H9 (cell line): Measurements from ENCODE around the gene KRT35. TPM values are rescaled to one million over a fixed set of nuclear protein-coding genes. Genes with fewer than 3 reads are reported as not detected.

Experiments used
- DNase-seq: peaks from one replicate; pipeline ENCODE4 v3.0.0-alpha.2; 2017
- H2AFZ ChIP-seq: one replicate; pipeline ENCODE4 v1.6.1; 2013; ENCODE audit warnings: mild to moderate bottlenecking, low read length, control low read depth, moderate library complexity
- H2AK5ac ChIP-seq: 2 replicates; pipeline ENCODE4 v1.6.1; 2013; ENCODE audit warnings: low read length, control low read depth, mixed read lengths; ENCODE audit not compliant: insufficient read length
- H2BK120ac ChIP-seq: one replicate; pipeline ENCODE4 v1.6.1; 2013; ENCODE audit warnings: low read depth, mild to moderate bottlenecking, low read length, control low read depth, inconsistent platforms; ENCODE audit not compliant: poor library complexity, severe bottlenecking
- H2BK12ac ChIP-seq: 2 replicates; pipeline ENCODE4 v1.6.1; 2013; ENCODE audit warnings: low read length, control low read depth, mixed read lengths, low read depth; ENCODE audit not compliant: insufficient read length
- H2BK15ac ChIP-seq: 2 replicates; pipeline ENCODE4 v1.6.1; 2013; ENCODE audit warnings: low read depth, low read length, control low read depth
- H2BK20ac ChIP-seq: one replicate; pipeline ENCODE4 v1.6.1; 2013; ENCODE audit warnings: low read depth, mild to moderate bottlenecking, low read length, control low read depth, inconsistent platforms; ENCODE audit not compliant: poor library complexity, severe bottlenecking
- H2BK5ac ChIP-seq: 2 replicates; pipeline ENCODE4 v1.6.1; 2013; ENCODE audit warnings: low read length, control low read depth, mixed read lengths; ENCODE audit not compliant: insufficient read length
- H3K14ac ChIP-seq: 2 replicates; pipeline ENCODE4 v1.6.1; 2013; ENCODE audit warnings: low read length, control low read depth; ENCODE audit not compliant: insufficient read depth
- H3K18ac ChIP-seq: 2 replicates; pipeline ENCODE4 v1.6.1; 2013; ENCODE audit warnings: low read depth, mild to moderate bottlenecking, mixed read lengths, low read length, control low read depth; ENCODE audit not compliant: insufficient read length
- H3K23ac ChIP-seq: 2 replicates; pipeline ENCODE4 v1.6.1; 2013; ENCODE audit warnings: low read length, control low read depth, mixed read lengths, low read depth; ENCODE audit not compliant: insufficient read length
- H3K23me2 ChIP-seq: 2 replicates; pipeline ENCODE4 v1.6.1; 2013; ENCODE audit warnings: low read depth, mild to moderate bottlenecking, mixed read lengths, low read length, control low read depth; ENCODE audit not compliant: insufficient read length, poor library complexity, severe bottlenecking
- H3K27ac ChIP-seq: 2 replicates; pipeline ENCODE4 v1.5.1; 2013; ENCODE audit warnings: low read length, control low read depth, mixed read lengths, low read depth; ENCODE audit not compliant: insufficient read length
- H3K27me3 ChIP-seq: 2 replicates; pipeline ENCODE4 v1.6.1; 2013; ENCODE audit warnings: low read length, control low read depth, inconsistent platforms; ENCODE audit not compliant: insufficient read depth
- H3K4ac ChIP-seq: 2 replicates; pipeline ENCODE4 v1.6.1; 2013; ENCODE audit warnings: low read depth, mild to moderate bottlenecking, control low read depth, inconsistent platforms, low read length, moderate library complexity
- H3K4me1 ChIP-seq: 2 replicates; pipeline ENCODE4 v1.6.1; 2013; ENCODE audit warnings: low read length, control low read depth, inconsistent platforms; ENCODE audit not compliant: insufficient read depth
- H3K4me2 ChIP-seq: 2 replicates; pipeline ENCODE4 v1.6.1; 2013; ENCODE audit warnings: low read length, control low read depth, mixed read lengths; ENCODE audit not compliant: insufficient read length, insufficient read depth
- H3K56ac ChIP-seq: 2 replicates; pipeline ENCODE4 v1.6.1; 2013; ENCODE audit warnings: low read depth, mild to moderate bottlenecking, mixed read lengths, low read length, control low read depth; ENCODE audit not compliant: insufficient read length
- H3K79me1 ChIP-seq: 2 replicates; pipeline ENCODE4 v1.6.1; 2013; ENCODE audit warnings: low read depth, mild to moderate bottlenecking, moderate library complexity, low read length, control low read depth, inconsistent platforms; ENCODE audit not compliant: insufficient read depth, poor library complexity, severe bottlenecking
- H3K79me2 ChIP-seq: 2 replicates; pipeline ENCODE4 v1.6.1; 2013; ENCODE audit warnings: low read length, control low read depth, inconsistent platforms; ENCODE audit not compliant: insufficient read depth
- H3K9ac ChIP-seq: 2 replicates; pipeline ENCODE4 v1.6.1; 2013; ENCODE audit warnings: low read length, control low read depth, mixed read lengths; ENCODE audit not compliant: insufficient read length; ENCODE audit errors: extremely low read depth
- H3K9me3 ChIP-seq: one replicate; pipeline ENCODE4 v1.6.1; 2013; ENCODE audit warnings: low read depth, low read length, inconsistent platforms; ENCODE audit not compliant: control insufficient read depth
- H3T11ph ChIP-seq: one replicate; pipeline ENCODE4 v1.6.1; 2013; ENCODE audit warnings: mild to moderate bottlenecking, low read length, control low read depth, inconsistent platforms
- H4K20me1 ChIP-seq: one replicate; pipeline ENCODE4 v1.6.1; 2013; ENCODE audit not compliant: control insufficient read depth, insufficient read length, insufficient read depth
- H4K5ac ChIP-seq: 2 replicates; pipeline ENCODE4 v1.6.1; 2013; ENCODE audit warnings: low read depth, mild to moderate bottlenecking, mixed read lengths, low read length, control low read depth; ENCODE audit not compliant: insufficient read length
- H4K8ac ChIP-seq: replicated peaks from 2 replicates; pipeline ENCODE4 v1.6.1; 2013; ENCODE audit warnings: low read length, control low read depth, mixed read lengths, low read depth; ENCODE audit not compliant: insufficient read length
- H4K91ac ChIP-seq: 2 replicates; pipeline ENCODE4 v1.6.1; 2013; ENCODE audit warnings: low read depth, mild to moderate bottlenecking, moderate library complexity, mixed read lengths, low read length, control low read depth; ENCODE audit not compliant: insufficient read length
- H3K27ac Mint-ChIP-seq, 3 experiments: 2 replicates in 2 of 3; 3 replicates in 1 of 3; pipeline ENCODE4 v1.8.0; 2020 to 2021; ENCODE audit warnings: mixed read lengths in 3 of 3, mild to moderate bottlenecking in 1 of 3, moderate library complexity in 1 of 3
- H3K27me3 Mint-ChIP-seq: 2 replicates; pipeline ENCODE4 v1.8.0; 2021; ENCODE audit warnings: low read depth, mild to moderate bottlenecking, moderate library complexity, mixed read lengths
- H3K36me3 Mint-ChIP-seq, 3 experiments: 2 replicates in 2 of 3; 3 replicates in 1 of 3; pipeline ENCODE4 v1.8.0; 2020 to 2021; ENCODE audit warnings: low read depth in 3 of 3, mixed read lengths in 3 of 3; ENCODE audit not compliant: insufficient read depth in 1 of 3
- H3K4me1 Mint-ChIP-seq, 2 experiments: 2 replicates each; pipeline ENCODE4 v1.8.0; 2020; ENCODE audit warnings: mixed read lengths in 2 of 2
- H3K4me3 Mint-ChIP-seq, 2 experiments: 2 replicates in 1 of 2; 3 replicates in 1 of 2; pipeline ENCODE4 v1.8.0; 2020 to 2021; ENCODE audit warnings: mild to moderate bottlenecking in 2 of 2, mixed read lengths in 2 of 2, moderate library complexity in 1 of 2
- H3K9me3 Mint-ChIP-seq, 2 experiments: 2 replicates in 1 of 2; 3 replicates in 1 of 2; pipeline ENCODE4 v1.8.0; 2020; ENCODE audit warnings: mild to moderate bottlenecking in 2 of 2, mixed read lengths in 2 of 2, moderate library complexity in 1 of 2
- WGBS: extraction: QIAGEN DNeasy Blood & Tissue Kit; methylation state at CpG from one replicate; pipeline ENCODE4 v1.1.7; 2013; ENCODE audit warnings: missing lambda C conversion rate, low lambda C conversion rate, mixed read lengths; ENCODE audit not compliant: insufficient read length; ENCODE audit errors: extremely low coverage; 5-methylcytosine and 5-hydroxymethylcytosine counted together
- total RNA-seq: library from RNA; stranded (reverse); gene quantifications from 2 replicates; pipeline ENCODE4 v1.2.1, GENCODE V29; 2021
- TF ChIP-seq, protein P1 (sequence below): fragments of 200-600 bp; sonication (generic); conservative IDR thresholded peaks from 3 replicates; pipeline ENCODE4 v1.8.0; 2021; ENCODE audit warnings: antibody characterized with exemption, mild to moderate bottlenecking

The KRT35 gene
- total RNA-seq, 1 experiment from 2014 or later: not detected

GRCh38 chr17:41516147-41516829 lies 35.3 kb upstream of the KRT35 start:
- no peak overlapping the region for H2BK12ac ChIP-seq
- H3K4me1 Mint-ChIP-seq: peaks cover 20 to 25% of the 10 kb centered on the region in 2 experiments
- no peaks in the 10 kb centered on the region for H3K9me3 ChIP-seq
- H3K27me3 Mint-ChIP-seq: no peaks in the 10 kb centered on the region; the same call in 1 of the 2 replicates
- H3T11ph ChIP-seq: no peak overlapping the region
- H3K56ac ChIP-seq: no peak overlapping the region
- no peak overlapping the region for H2AK5ac ChIP-seq
- no peak overlapping the region for H3K4me2 ChIP-seq
- H3K9me3 Mint-ChIP-seq: no peaks in the 10 kb centered on the region; a peak in 2 of 5 replicates
- H3K79me2 ChIP-seq: no peaks in the 10 kb centered on the region
- WGBS: no CpG with 5 or more reads among the region's 14 CpGs
- no peak overlapping the region for H4K8ac ChIP-seq
- no peak overlapping the region for H4K5ac ChIP-seq
- no peak overlapping the region for H3K27ac ChIP-seq
- no peak overlapping the region for H3K18ac ChIP-seq
- H3K27ac Mint-ChIP-seq: no peak overlapping the region
- H2BK20ac ChIP-seq: no peak overlapping the region
- H3K9ac ChIP-seq: no peak overlapping the region
- H2BK120ac ChIP-seq: no peak overlapping the region
- H3K4ac ChIP-seq: no peak overlapping the region
- no peak overlapping the region for H2BK15ac ChIP-seq
- H3K79me1 ChIP-seq: no peaks in the 10 kb centered on the region
- H3K23ac ChIP-seq: no peak overlapping the region
- no peaks in the 10 kb centered on the region for H3K36me3 Mint-ChIP-seq
- no peaks in the 10 kb centered on the region for H3K27me3 ChIP-seq
- H2BK5ac ChIP-seq: no peak overlapping the region
- no peaks in the 10 kb centered on the region for H4K20me1 ChIP-seq
- no peak for DNase-seq
- H2AFZ ChIP-seq: no peak overlapping the region
- no peak overlapping the region for H3K14ac ChIP-seq
- no peak overlapping the region for H4K91ac ChIP-seq
- no peaks in the 10 kb centered on the region for H3K23me2 ChIP-seq
- no peaks in the 10 kb centered on the region for H3K4me1 ChIP-seq
- no peak overlapping the region for H3K4me3 Mint-ChIP-seq
- TF ChIP-seq, protein P1, sequence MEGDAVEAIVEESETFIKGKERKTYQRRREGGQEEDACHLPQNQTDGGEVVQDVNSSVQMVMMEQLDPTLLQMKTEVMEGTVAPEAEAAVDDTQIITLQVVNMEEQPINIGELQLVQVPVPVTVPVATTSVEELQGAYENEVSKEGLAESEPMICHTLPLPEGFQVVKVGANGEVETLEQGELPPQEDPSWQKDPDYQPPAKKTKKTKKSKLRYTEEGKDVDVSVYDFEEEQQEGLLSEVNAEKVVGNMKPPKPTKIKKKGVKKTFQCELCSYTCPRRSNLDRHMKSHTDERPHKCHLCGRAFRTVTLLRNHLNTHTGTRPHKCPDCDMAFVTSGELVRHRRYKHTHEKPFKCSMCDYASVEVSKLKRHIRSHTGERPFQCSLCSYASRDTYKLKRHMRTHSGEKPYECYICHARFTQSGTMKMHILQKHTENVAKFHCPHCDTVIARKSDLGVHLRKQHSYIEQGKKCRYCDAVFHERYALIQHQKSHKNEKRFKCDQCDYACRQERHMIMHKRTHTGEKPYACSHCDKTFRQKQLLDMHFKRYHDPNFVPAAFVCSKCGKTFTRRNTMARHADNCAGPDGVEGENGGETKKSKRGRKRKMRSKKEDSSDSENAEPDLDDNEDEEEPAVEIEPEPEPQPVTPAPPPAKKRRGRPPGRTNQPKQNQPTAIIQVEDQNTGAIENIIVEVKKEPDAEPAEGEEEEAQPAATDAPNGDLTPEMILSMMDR: no peak
